BJ (cell line): ENCODE data around the gene ARHGAP25. TPM values are rescaled to one million over a fixed set of nuclear protein-coding genes. Genes with fewer than 3 reads are reported as not detected.

ENCODE experiments used
- CTCF ChIA-PET: fragments of 350-600 bp; formaldehyde crosslinking; extraction: SDS; loops from one replicate; lab custom pipeline; 2021; ENCODE audit warnings: antibody characterized with exemption, inconsistent platforms; lab: Yijun Ruan, JAX
- POLR2A ChIA-PET: fragments of 300-600 bp; sonication (Branson Sonifier 250); formaldehyde crosslinking; extraction: SDS; loops from one replicate; lab custom pipeline; 2021; ENCODE audit warnings: antibody characterized with exemption; lab: Charles Lee
- DNase-seq: peaks from one replicate; pipeline ENCODE4 v3.0.0-alpha.2; 2011; ENCODE audit warnings: low read depth
- H3K27me3 ChIP-seq: 2 replicates; pipeline ENCODE4 v1.6.0; 2011; ENCODE audit warnings: low read length; ENCODE audit not compliant: control insufficient read depth, insufficient read depth
- H3K36me3 ChIP-seq: 2 replicates; pipeline ENCODE4 v1.5.1; 2011; ENCODE audit warnings: low read length; ENCODE audit not compliant: control insufficient read depth, insufficient read depth
- H3K4me3 ChIP-seq: 2 replicates; pipeline ENCODE4 v1.5.1; 2011; ENCODE audit warnings: low read depth, mild to moderate bottlenecking, control low read depth, low read length
- polyA plus RNA-seq: library from polyadenylated mRNA; depleted of rRNA; stranded (reverse); fragments of >200 nt; gene quantifications from 2 replicates; pipeline ENCODE4 v1.2.3, GENCODE V29; 2011
- TF ChIP-seq, protein P1 (sequence below): IDR thresholded peaks from 2 replicates; pipeline ENCODE4 v1.5.1; 2011; ENCODE audit warnings: low read depth, mild to moderate bottlenecking, control low read depth, inconsistent platforms, low read length, moderate library complexity; ENCODE audit not compliant: insufficient read depth

Gene ARHGAP25
- polyA plus RNA-seq, 1 experiment = not detected

DNA sequence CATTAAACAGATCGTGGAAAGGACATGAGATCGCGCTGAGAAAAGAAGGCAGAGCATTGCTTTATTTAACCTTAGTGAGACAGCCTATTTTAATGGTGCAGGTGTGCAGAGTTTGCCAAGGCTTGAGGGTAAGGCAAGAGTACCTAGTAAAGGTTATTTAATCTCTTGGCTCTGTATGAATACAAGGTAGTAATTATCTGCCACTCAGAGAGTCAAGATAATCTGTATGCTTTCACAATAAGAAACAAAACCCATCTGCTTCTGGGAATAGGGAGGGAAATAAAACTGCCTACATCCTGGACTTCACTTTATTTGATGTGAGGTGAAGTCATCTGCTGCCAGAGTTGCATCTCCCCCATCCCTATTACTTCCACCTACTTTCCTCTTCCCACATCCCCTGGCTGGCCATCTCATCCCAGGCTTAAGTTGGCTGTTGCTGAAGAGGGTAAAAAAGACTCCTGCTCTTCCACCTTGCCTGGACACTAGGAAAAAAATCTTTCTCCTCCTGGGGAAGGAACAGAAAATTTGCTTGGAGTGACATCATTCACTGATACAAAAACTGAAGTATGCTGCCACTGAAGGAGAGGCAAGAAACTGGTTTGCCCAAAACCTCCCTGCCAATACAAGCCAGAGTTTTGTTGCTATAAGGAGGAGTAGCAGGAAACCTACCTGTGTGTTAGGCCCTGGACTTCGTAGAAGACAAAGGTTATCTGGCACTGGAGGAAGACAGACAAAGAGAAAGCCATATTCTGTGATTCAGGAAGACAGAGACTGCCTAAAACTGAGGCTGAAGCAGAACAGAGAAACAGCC, 35.8 kb upstream of the ARHGAP25 start:
- ChIA-PET POLR2A (no interaction called here), CTCF (no interaction called here)
- no peaks in the 10 kb centered on the region for H3K36me3 ChIP-seq
- DNase-seq = no peak
- no peak overlapping the region for H3K4me3 ChIP-seq
- TF ChIP-seq, protein P1, sequence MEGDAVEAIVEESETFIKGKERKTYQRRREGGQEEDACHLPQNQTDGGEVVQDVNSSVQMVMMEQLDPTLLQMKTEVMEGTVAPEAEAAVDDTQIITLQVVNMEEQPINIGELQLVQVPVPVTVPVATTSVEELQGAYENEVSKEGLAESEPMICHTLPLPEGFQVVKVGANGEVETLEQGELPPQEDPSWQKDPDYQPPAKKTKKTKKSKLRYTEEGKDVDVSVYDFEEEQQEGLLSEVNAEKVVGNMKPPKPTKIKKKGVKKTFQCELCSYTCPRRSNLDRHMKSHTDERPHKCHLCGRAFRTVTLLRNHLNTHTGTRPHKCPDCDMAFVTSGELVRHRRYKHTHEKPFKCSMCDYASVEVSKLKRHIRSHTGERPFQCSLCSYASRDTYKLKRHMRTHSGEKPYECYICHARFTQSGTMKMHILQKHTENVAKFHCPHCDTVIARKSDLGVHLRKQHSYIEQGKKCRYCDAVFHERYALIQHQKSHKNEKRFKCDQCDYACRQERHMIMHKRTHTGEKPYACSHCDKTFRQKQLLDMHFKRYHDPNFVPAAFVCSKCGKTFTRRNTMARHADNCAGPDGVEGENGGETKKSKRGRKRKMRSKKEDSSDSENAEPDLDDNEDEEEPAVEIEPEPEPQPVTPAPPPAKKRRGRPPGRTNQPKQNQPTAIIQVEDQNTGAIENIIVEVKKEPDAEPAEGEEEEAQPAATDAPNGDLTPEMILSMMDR = no peak
- peaks cover 4% of the 10 kb centered on the region for H3K27me3 ChIP-seq

DNA sequence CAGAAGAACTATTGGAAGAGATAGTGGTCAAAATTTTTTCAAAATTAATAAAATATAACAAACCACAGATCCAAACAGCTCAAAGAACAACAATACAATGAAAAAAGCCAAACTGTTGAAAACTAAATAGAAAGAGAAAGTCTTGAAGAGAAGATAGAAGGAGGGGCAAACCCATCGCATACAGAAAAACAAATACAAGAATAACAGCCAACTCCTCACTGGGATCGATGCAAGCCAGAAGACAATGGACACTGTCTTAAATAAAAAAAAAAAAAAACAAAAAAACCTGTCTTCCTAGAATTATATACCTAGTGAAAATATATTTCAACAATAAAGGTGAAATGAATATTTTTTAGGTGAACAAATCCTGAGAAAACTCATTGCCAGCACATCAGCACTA, 34.1 kb upstream of the ARHGAP25 start:
- ChIA-PET CTCF (interaction anchor here (1.3 kb wide), 1 partner anchor 9 kb away, joined by 6 read pairs; no protein-coding TSS in a partner anchor), POLR2A (no interaction called here)
- no peak overlapping the region for H3K4me3 ChIP-seq
- no peaks in the 10 kb centered on the region for H3K36me3 ChIP-seq
- DNase-seq = no peak
- peaks cover 7% of the 10 kb centered on the region for H3K27me3 ChIP-seq
- TF ChIP-seq, protein P1 = no peak

DNA sequence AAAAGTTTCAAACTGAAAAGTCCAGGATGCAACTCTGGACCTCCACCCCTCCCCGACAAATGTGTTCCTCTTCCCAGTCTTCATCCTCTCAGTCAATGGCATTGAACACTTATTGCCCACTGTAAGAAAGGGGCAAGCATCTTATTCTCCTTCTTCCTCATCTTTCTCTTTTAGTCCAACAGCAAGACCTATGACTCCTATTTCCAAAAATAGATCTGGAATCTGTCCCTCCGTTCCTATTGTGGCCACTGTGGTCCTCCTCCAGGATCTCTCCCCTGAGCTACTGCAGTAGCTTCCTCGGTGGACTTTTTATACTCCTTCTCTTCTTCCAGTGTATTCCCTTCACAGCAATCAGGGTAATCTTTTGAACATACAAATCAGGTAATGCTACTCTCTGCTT, 28.0 kb upstream of the ARHGAP25 start:
- no peak for DNase-seq
- H3K36me3 ChIP-seq = no peaks in the 10 kb centered on the region
- TF ChIP-seq, protein P1 = no peak
- peaks cover 3% of the 10 kb centered on the region for H3K27me3 ChIP-seq
- CTCF ChIA-PET = no interaction called here
- POLR2A ChIA-PET = no interaction called here
- H3K4me3 ChIP-seq = no peak overlapping the region

DNA sequence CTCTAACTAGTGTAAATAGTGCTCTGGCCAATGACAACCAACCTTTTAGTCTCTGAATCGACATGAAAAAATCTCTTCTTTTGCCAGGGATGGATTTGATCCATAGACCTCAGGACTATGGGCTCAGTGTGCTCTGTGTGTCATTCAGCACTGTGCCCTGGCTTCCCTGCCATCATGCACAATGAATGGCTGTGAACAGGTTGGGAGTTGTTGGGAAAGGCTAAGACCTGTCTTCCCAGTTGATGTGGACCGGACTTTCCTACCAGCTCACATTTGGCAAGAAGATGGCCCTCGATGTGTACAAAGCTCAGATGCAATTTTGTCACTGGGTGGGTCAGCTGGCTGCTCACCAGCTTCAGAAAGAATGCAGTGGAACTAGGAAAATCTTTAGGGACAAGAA, 26.0 kb upstream of the ARHGAP25 start:
- ChIA-PET POLR2A (no interaction called here), CTCF (interaction anchor here (0.7 to 8.0 kb wide), 36 partner anchors 7 to 244 kb away, joined by 3 to 95 read pairs (median 4); partner anchors contain the start of genes APLF and FBXO48)
- Histone ChIP-seq H3K4me3 (no peak overlapping the region), H3K36me3 (no peaks in the 10 kb centered on the region), H3K27me3 (peaks cover 3% of the 10 kb centered on the region)
- no peak for DNase-seq
- TF ChIP-seq, protein P1 = no peak

DNA sequence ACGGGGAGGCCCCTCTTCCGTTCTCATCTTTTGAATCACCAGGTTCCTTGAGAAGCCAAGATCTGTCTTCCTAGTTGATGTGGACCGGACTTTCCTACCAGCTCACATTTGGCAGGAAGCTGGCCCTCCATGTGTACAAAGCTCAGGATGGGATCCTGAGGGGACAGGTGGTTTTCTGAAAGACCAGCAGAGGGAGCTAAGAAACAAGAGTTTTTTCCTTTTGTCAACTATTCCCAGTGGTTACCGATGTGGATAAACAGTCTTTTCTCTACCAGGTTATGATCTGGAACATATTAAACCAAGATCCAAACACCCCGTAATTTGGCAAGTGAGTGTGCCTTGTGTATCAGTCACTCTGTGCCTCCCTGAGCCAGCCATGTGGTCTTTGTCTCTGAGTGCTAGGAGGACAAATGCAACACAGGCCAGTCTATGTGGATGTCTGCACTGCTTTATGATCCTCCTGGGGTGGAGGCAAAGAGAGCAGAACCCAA, 25.1 kb upstream of the ARHGAP25 start:
- H3K36me3 ChIP-seq = no peaks in the 10 kb centered on the region
- DNase-seq = no peak
- TF ChIP-seq, protein P1 = peak; percentile 75
- no peak overlapping the region for H3K4me3 ChIP-seq
- ChIA-PET POLR2A (interaction anchor here (0.6 kb wide), 1 partner anchor 216 kb away, joined by 3 read pairs; no protein-coding TSS in a partner anchor), CTCF (interaction anchor here (0.7 to 8.0 kb wide), 44 partner anchors 8 to 372 kb away, joined by 3 to 95 read pairs (median 4); partner anchors contain the start of genes APLF and FBXO48)
- peaks cover 3% of the 10 kb centered on the region for H3K27me3 ChIP-seq
